ENCODE results near the gene FOXRED1. TPM values are rescaled to one million over a fixed set of nuclear protein-coding genes. Genes with fewer than 3 reads are reported as not detected.
A peak's percentile ranks its signal among the peaks of the same experiment; 100 is the strongest.

The FOXRED1 gene
- total and polyA plus RNA-seq, 9 of the 15 experiments (the other 6 are each of a cell fraction or from before 2014, with no cell fraction given), result 14.1 to 94.4 (median 53.1) TPM

DNA sequence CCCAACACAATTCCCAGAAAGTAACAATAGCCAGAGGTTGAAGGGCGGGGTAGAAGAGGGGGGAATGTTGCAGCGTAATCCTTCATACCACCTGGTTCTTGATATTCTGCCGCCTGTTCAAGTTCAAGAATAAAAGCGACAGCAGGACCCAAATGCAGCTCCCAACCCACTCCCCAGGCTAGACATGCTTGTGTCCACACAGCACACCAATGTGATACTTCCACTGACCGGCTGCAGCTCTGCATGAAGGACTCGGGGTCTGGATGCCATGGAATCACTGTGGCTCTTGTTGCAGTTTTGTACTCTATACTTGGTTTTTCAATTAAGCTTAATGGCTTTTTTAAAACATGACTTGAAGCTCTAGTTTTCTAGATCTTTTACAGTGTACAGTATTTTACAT is 6.7 kb upstream of the FOXRED1 start (continued):
- TF ChIP-seq CBX3 (IDR thresholded peaks at IDR 0.05; ENCODE audit: borderline replicate concordance in 1 of 2, low read length in 2 of 2), result no peak
- TF ChIP-seq, protein P1, sequence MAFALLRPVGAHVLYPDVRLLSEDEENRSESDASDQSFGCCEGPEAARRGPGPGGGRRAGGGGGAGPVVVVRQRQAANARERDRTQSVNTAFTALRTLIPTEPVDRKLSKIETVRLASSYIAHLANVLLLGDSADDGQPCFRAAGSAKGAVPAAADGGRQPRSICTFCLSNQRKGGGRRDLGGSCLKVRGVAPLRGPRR (CRISPR knock-in tag; IDR thresholded peaks at IDR 0.05), result no peak
- TF ChIP-seq FIP1L1 (IDR thresholded peaks at IDR 0.05; ENCODE audit: low read depth, low read length, poor library complexity, severe bottlenecking), result no peak
- TF ChIP-seq CBX2 (IDR thresholded peaks at IDR 0.05; ENCODE audit: insufficient read depth, low read length, poor library complexity, severe bottlenecking), result no peak
- TF ChIP-seq POLR2A (conservative IDR thresholded peaks at IDR 0.05), result peak; percentile 46
- TF ChIP-seq, protein P2, sequence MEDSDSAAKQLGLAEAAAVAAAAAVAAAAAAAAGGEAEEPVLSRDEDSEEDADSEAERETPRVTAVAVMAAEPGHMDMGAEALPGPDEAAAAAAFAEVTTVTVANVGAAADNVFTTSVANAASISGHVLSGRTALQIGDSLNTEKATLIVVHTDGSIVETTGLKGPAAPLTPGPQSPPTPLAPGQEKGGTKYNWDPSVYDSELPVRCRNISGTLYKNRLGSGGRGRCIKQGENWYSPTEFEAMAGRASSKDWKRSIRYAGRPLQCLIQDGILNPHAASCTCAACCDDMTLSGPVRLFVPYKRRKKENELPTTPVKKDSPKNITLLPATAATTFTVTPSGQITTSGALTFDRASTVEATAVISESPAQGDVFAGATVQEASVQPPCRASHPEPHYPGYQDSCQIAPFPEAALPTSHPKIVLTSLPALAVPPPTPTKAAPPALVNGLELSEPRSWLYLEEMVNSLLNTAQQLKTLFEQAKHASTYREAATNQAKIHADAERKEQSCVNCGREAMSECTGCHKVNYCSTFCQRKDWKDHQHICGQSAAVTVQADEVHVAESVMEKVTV (CRISPR knock-in tag; IDR thresholded peaks at IDR 0.05), result no peak
- TF ChIP-seq ZNF239 (CRISPR knock-in tag; IDR thresholded peaks at IDR 0.05), result no peak
- TF ChIP-seq, protein P3, sequence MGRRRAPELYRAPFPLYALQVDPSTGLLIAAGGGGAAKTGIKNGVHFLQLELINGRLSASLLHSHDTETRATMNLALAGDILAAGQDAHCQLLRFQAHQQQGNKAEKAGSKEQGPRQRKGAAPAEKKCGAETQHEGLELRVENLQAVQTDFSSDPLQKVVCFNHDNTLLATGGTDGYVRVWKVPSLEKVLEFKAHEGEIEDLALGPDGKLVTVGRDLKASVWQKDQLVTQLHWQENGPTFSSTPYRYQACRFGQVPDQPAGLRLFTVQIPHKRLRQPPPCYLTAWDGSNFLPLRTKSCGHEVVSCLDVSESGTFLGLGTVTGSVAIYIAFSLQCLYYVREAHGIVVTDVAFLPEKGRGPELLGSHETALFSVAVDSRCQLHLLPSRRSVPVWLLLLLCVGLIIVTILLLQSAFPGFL (CRISPR knock-in tag; IDR thresholded peaks at IDR 0.05), result no peak
- TF ChIP-seq EP400 (IDR thresholded peaks at IDR 0.05), result no peak
- no peak for TF ChIP-seq TRIM24 (IDR thresholded peaks at IDR 0.05)
- TF ChIP-seq, protein P4, sequence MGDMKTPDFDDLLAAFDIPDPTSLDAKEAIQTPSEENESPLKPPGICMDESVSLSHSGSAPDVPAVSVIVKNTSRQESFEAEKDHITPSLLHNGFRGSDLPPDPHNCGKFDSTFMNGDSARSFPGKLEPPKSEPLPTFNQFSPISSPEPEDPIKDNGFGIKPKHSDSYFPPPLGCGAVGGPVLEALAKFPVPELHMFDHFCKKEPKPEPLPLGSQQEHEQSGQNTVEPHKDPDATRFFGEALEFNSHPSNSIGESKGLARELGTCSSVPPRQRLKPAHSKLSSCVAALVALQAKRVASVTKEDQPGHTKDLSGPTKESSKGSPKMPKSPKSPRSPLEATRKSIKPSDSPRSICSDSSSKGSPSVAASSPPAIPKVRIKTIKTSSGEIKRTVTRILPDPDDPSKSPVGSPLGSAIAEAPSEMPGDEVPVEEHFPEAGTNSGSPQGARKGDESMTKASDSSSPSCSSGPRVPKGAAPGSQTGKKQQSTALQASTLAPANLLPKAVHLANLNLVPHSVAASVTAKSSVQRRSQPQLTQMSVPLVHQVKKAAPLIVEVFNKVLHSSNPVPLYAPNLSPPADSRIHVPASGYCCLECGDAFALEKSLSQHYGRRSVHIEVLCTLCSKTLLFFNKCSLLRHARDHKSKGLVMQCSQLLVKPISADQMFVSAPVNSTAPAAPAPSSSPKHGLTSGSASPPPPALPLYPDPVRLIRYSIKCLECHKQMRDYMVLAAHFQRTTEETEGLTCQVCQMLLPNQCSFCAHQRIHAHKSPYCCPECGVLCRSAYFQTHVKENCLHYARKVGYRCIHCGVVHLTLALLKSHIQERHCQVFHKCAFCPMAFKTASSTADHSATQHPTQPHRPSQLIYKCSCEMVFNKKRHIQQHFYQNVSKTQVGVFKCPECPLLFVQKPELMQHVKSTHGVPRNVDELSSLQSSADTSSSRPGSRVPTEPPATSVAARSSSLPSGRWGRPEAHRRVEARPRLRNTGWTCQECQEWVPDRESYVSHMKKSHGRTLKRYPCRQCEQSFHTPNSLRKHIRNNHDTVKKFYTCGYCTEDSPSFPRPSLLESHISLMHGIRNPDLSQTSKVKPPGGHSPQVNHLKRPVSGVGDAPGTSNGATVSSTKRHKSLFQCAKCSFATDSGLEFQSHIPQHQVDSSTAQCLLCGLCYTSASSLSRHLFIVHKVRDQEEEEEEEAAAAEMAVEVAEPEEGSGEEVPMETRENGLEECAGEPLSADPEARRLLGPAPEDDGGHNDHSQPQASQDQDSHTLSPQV (IDR thresholded peaks at IDR 0.05), result no peak
- TF ChIP-seq CXXC5 (CRISPR knock-in tag; IDR thresholded peaks at IDR 0.05), result no peak

Measured in K562 (cell line).